NCI-H146 (cell line): ENCODE results near the gene PALLD.
"Not testable (repeated sequence)": the region's sequence is repeated elsewhere in the genome, so short reads cannot be mapped to it uniquely, and the experiment has no call there.

Source experiments
- DNase-seq: peaks from one replicate; lab custom pipeline; 2025; lab: John Stamatoyannopoulos, UW

The PALLD gene

GRCh38 chr4:168491563-168491962, 5.3 kb upstream of the PALLD start:
- no peak for DNase-seq

- no peak for DNase-seq
Observed at GRCh38 chr4:168498251-168498650, 1.4 kb downstream of the PALLD start.

- DNase-seq: no peak
Observed at GRCh38 chr4:168499241-168499640, 2.4 kb downstream of the PALLD start.

GRCh38 chr4:168501407-168501806, 4.6 kb downstream of the PALLD start:
- DNase-seq: no peak

GRCh38 chr4:168502861-168503260, 6.0 kb downstream of the PALLD start:
- DNase-seq: no peak

GRCh38 chr4:168503652-168504362, 7.0 kb downstream of the PALLD start:
- DNase-seq: no peak

- no peak for DNase-seq
Observed at GRCh38 chr4:168504526-168504925, 7.7 kb downstream of the PALLD start.

GRCh38 chr4:168506014-168506413, 9.2 kb downstream of the PALLD start:
- DNase-seq: no peak

- no peak for DNase-seq
Observed at GRCh38 chr4:168507178-168507815, 10.4 kb downstream of the PALLD start.

- no peak for DNase-seq
Observed at GRCh38 chr4:168508683-168509082, 11.8 kb downstream of the PALLD start.

GRCh38 chr4:168509786-168510185, 12.9 kb downstream of the PALLD start:
- DNase-seq: no peak

GRCh38 chr4:168511780-168512489, 15.1 kb downstream of the PALLD start:
- no peak for DNase-seq

GRCh38 chr4:168513826-168514225, 17.0 kb downstream of the PALLD start:
- not testable (repeated sequence) for DNase-seq

GRCh38 chr4:168514249-168514852, 17.5 kb downstream of the PALLD start:
- DNase-seq: no peak

GRCh38 chr4:168515222-168516011, 18.6 kb downstream of the PALLD start:
- no peak for DNase-seq

GRCh38 chr4:168516841-168517240, 20.0 kb downstream of the PALLD start:
- DNase-seq: no peak

GRCh38 chr4:168519576-168519975, 22.7 kb downstream of the PALLD start:
- DNase-seq: no peak

- no peak for DNase-seq
Observed at GRCh38 chr4:168521721-168522120, 24.9 kb downstream of the PALLD start.

GRCh38 chr4:168522356-168522755, 25.5 kb downstream of the PALLD start:
- DNase-seq: no peak

- no peak for DNase-seq
Observed at GRCh38 chr4:168522829-168523489, 26.1 kb downstream of the PALLD start.

- DNase-seq: no peak
Observed at GRCh38 chr4:168524006-168524405, 27.2 kb downstream of the PALLD start.
